ENCODE results near the gene SGPL1. TPM values are rescaled to one million over a fixed set of nuclear protein-coding genes. Genes with fewer than 3 reads are reported as not detected.

The SGPL1 gene
- total RNA-seq, 1 donor from 2014 or later = 98.9 TPM

DNA sequence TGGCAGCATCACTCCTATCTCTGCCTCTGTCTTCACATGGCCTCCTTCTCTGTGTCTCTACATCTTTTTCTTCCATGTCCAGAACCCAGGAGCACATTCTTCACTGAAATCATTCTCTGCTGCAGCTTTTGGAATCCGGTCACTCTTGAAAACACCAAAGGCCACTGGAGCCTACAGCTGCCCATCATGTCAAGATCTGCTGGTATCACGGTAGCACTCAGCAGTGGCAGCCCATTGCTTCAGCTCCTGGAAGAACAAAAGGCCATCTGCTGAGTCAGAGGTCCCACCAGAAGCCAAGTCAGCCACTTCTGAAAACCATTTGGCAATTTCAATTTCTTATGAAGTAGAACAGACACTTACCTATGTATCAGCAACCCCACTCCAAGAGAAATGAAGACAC lies 78.7 kb downstream of the SGPL1 start:
- no peak for DNase-seq
- no peaks in the 10 kb centered on the region for H3K9me3 Mint-ChIP-seq
- no peak overlapping the region for H3K27ac Mint-ChIP-seq
- peaks cover 2% of the 10 kb centered on the region for H3K27me3 Mint-ChIP-seq
- no peak overlapping the region for H3K4me3 Mint-ChIP-seq
- peaks cover 8% of the 10 kb centered on the region for H3K4me1 Mint-ChIP-seq
- no peaks in the 10 kb centered on the region for H3K36me3 Mint-ChIP-seq (ENCODE audit: low read depth)
- intact Hi-C loops (cut with micrococcal nuclease) = no loop called here

DNA sequence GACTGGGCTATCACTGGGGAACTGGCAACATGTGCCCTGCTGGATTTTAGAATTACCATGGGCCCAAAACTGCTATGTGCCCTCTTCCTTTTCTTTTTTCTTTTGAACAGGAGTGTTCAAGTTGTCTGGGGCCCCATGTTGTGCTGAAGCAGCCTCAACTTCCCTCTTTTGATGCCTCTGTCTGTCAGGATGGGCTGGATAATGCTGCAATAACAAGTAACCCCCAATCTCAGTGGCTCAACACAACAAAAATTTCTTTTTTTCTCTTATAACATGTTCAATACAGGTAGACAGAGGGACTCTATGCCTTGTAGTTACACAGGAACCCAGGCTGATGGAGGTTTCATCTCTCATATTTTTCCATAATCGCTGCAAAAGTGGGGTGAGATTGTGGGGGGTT lies 80.8 kb downstream of the SGPL1 start:
- Mint-ChIP-seq H3K9me3 (no peaks in the 10 kb centered on the region), H3K4me3 (no peak overlapping the region), H3K4me1 (peaks cover 4% of the 10 kb centered on the region), H3K36me3 (ENCODE audit: low read depth) (no peaks in the 10 kb centered on the region), H3K27ac (no peak overlapping the region), H3K27me3 (peaks cover 2% of the 10 kb centered on the region)
- DNase-seq = no peak
- intact Hi-C loops (cut with micrococcal nuclease) = no loop called here

DNA sequence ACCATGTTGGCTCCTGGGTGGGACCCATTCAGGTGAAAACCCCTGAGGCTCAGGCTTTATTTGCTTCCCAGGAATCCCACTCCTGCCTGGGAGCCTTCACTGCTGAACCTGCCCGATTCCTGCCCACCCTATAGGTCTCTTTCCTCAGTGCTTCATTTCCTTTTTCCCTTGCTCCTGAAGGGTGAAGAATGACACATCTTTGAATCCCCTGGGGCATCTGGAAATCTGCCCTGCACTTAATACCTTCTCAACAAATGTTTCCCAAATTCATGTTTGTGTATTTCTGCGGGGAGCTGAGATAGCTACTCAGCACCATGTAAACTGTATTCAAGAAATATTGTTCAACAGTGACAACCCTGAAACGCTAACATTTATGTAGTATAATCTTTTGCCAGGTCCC lies 82.9 kb downstream of the SGPL1 start:
- Mint-ChIP-seq H3K36me3 (ENCODE audit: low read depth) (no peaks in the 10 kb centered on the region), H3K27me3 (peaks cover 2% of the 10 kb centered on the region), H3K4me1 (no peaks in the 10 kb centered on the region), H3K4me3 (no peak overlapping the region), H3K9me3 (no peaks in the 10 kb centered on the region), H3K27ac (no peak overlapping the region)
- intact Hi-C loops (cut with micrococcal nuclease) = no loop called here
- no peak for DNase-seq

DNA sequence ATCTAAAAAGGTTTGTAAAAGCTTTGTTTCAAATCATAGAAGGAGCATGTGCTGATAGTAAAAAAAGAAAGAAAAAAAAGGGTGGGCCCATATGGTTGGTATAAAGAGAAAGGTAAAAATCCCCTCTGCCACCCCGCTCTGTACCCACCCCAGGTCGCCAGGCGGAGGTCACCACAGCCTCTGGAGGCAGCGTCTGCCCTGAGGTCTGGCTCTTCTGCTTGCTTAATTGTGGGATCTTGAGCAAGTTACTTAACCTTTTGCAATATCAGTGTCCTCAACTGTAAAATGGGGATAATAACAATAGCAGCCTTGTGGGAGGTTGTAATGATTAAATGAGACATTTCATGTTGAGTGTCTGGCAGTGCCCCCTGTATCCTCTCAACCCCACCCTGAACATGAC lies 83.3 kb downstream of the SGPL1 start:
- H3K36me3 Mint-ChIP-seq (ENCODE audit: low read depth) = no peaks in the 10 kb centered on the region
- intact Hi-C loops (cut with micrococcal nuclease) = no loop called here
- H3K9me3 Mint-ChIP-seq = no peaks in the 10 kb centered on the region
- H3K27me3 Mint-ChIP-seq = peaks cover 2% of the 10 kb centered on the region
- no peak overlapping the region for H3K27ac Mint-ChIP-seq
- no peaks in the 10 kb centered on the region for H3K4me1 Mint-ChIP-seq
- DNase-seq = no peak
- no peak overlapping the region for H3K4me3 Mint-ChIP-seq

DNA sequence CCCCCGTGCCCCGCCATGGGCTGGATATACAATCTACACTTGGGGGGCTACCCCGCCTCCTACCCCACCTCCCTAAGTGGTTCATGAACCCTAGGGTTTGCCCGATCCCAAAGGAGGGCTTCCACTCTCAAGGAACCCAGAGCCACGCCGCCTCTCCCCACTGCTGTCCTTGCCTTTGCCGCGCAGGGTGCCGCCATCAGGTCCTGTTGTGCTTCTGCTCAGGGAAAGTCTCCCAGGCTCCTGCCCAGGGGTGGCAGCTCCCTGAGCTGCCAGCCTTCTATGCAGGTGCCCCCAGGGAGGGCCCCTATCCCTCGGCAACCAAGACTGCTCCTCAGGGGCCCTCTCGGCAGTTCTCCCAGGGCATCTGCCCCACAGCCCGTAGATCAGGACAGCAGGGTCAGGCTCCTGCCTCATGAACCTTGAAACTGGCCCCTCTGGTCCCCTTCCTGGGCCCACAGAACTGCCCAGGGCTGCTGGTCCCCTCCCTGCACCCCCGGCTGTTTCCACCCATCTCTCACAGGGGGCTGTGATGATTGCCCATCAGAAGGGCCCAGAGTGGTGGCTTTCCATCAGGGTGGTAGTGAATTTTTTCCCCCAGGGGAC lies 85.6 kb downstream of the SGPL1 start:
- H3K36me3 Mint-ChIP-seq (ENCODE audit: low read depth) = no peaks in the 10 kb centered on the region

DNA sequence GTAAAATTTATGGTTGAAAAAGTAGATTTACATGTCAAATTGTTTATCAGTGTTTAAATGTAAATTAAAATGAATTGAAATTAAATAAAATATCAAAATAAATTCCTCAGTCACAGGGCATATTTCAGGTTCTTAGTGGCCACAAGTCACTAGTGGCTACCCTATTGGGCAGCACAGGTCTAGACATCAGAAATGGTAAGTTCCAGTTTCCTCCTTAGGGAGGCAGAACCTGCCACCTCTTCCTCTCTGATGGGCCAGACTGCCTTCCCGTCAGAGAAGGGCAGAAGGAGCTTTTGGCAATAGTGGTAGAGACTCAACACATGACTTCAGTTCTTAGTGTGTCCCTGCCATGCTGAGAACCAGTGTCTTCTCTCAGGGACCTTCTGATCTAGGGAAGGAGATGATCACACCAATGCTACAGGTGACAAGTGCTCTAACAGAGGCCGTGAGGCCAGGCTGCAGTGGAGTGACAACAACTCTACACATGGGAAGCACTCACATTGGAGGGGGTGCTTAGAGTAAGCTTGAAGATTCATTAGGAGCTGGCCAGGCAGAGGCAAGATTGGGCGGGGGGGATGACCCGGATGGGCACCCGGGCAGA lies 87.0 kb downstream of the SGPL1 start:
- no peak overlapping the region for H3K4me3 Mint-ChIP-seq
- H3K9me3 Mint-ChIP-seq = no peaks in the 10 kb centered on the region
- no peaks in the 10 kb centered on the region for H3K4me1 Mint-ChIP-seq
- no peaks in the 10 kb centered on the region for H3K36me3 Mint-ChIP-seq (ENCODE audit: low read depth)
- intact Hi-C loops (cut with micrococcal nuclease) = no loop called here
- no peak overlapping the region for H3K27ac Mint-ChIP-seq
- no peak for DNase-seq
- no peaks in the 10 kb centered on the region for H3K27me3 Mint-ChIP-seq

More for the DNA sequence above, 85.6 kb downstream of the SGPL1 start:
- Mint-ChIP-seq H3K27me3 (no peaks in the 10 kb centered on the region), H3K27ac (no peak overlapping the region), H3K4me1 (no peaks in the 10 kb centered on the region), H3K4me3 (no peak overlapping the region), H3K9me3 (no peaks in the 10 kb centered on the region)
- no peak for DNase-seq
- intact Hi-C loops (cut with micrococcal nuclease) = no loop called here

DNA sequence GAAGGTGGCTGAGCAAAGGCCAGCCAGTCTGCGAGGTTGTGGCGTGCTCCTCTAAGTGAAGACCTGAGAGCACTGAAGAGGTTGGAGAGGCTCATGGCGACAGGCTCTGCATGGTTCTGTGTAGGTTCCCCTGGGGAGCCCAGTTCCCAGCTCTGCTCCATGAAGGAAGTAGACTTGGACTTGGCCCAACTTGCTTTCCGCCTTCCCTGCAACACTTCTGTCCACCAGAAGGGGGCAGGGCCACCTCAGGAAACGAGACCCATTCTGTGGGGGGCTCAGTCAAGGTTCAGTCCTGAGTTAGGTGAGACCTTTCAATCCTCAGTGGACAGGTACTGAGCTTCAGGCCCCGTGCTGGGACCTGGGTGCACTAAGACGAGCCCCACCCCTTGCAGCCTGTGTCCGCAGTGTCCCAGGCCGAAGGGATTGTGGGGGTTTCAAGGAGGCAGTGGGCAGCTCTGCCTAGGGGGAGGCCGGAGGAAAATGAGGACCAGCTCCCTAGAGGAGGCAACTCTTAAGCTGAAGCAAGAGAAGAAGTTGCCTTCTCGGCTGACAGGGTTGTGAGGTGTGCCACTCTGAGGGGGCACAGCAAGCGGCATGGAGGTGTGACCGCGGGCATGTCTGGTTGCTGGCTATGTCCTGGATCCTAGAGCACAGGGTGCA lies 87.6 kb downstream of the SGPL1 start:
- Mint-ChIP-seq H3K4me3 (no peak overlapping the region), H3K9me3 (no peaks in the 10 kb centered on the region), H3K27me3 (no peaks in the 10 kb centered on the region), H3K36me3 (ENCODE audit: low read depth) (no peaks in the 10 kb centered on the region), H3K27ac (no peak overlapping the region), H3K4me1 (no peaks in the 10 kb centered on the region)
- intact Hi-C loops (cut with micrococcal nuclease) = no loop called here
- DNase-seq = peak; percentile 76

DNA sequence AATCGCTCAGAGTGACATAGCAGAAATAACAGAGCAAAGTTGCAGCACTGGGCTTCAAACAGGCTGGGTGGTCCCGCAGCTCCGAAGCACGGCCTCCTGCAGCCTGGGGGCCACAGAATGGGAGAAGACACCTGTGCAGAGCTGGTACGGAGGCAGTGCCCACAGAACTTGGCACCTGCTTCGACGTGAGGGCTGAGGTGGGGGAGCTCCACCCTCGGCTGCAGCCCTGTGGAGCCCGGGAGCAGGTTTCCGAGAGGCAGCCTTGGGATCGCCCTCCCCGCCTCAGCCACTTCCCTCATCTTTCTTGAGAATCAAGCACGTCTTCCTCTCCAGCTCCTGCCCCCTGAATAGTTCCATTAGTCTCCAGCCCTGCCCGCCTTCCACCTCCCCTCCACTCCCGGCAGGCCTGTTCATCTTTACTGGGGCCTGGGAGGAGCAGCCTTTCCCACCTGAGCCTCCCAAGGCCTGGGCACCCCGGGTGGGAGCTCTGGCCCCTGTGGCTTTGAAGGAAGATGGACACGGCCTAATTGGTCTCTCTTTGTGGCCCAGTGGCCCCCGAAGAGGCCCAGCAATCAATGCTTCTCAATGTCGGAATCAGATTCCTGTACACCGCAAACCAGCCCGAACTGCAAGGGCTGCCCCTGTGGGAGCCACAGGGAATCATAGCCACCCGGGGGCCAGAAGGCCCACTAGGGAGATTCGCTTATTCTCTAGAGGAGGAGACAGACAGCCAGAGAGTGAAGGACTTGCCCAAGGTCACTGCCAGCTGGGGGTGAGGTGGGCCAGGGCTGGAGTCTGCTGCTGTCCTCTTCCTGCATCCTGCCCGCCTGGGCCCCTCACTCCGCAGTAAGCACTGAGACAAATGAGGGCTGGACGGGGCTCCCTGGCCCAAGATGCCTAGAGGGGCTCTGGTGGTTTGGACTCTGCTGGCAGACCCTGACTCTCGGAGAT lies 89.6 kb downstream of the SGPL1 start:
- Mint-ChIP-seq H3K27me3 (no peaks in the 10 kb centered on the region), H3K9me3 (no peaks in the 10 kb centered on the region), H3K27ac (no peak overlapping the region), H3K36me3 (ENCODE audit: low read depth) (no peaks in the 10 kb centered on the region), H3K4me3 (no peak overlapping the region), H3K4me1 (no peaks in the 10 kb centered on the region)
- DNase-seq = no peak
- intact Hi-C loops (cut with micrococcal nuclease) = no loop called here

DNA sequence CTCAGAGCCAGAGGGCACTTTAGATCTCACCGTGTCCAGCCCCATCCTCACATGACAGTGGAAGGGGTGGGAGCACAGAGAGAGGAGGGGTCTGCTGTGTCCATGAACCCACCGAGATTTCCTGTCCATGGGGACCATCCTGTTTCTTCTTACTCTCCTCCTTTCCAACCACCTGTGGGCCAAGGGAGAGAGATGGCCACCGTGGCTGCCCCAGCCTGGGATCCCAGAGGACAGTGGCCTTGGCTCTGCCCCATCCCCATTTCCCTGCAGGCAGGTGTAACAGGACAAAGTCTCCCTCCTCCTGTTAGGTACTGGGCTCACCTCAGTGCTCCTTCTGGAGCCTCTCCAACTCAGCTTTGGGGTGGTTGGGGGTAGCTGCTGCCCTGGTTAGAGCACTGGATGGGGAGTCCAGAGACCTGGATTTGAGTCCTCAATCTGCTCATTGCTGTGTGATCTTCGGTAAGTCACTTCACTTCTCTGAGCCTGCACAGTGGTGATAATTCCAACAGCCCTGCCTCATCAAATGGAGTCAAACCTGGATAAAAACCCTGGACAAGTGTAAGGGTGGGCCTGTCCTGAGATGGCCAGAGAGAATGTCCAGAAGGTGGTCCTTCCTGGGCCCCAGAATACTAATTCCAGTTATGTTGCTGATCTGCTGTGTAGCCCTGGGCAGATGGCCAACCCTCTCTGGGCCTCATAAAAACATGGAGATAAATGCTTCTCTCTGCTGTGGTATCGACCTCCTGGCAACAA lies 90.5 kb downstream of the SGPL1 start:
- intact Hi-C loops (cut with micrococcal nuclease) = no loop called here

DNA sequence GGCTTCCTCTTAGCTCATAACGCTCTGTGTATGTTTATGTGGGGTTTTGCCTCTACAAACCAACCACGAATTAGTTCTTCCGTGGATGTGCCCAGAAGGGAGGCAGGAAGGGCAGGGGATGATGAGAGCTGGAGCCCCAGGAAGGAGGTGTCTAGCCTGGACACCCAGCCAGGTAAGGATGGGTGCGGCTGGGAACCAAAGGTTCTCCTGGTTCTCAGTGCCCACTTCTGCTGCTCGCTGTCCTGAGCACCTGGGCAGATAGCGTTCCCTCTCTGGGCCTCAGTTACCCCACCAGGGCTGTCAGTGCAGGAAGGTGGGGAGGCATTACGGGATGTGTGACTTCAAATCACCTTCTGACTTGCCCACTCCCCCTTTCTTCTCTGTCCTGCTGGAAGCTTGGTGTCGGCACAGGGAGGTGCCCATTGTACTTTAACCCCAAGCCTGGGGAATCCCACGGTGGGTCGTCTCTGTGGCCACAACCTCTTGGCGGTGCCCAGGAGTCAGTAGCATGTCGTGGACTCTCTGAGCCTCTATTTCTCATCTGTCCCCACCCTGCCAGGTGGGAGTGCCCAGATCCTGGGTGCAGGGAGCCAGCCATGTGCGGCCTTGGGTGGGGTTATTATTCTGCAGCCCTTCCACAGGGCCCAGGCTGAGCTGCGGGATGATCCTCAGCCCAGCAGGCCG lies 91.3 kb downstream of the SGPL1 start:
- no peak for DNase-seq

More for the DNA sequence above, 90.5 kb downstream of the SGPL1 start:
- Mint-ChIP-seq H3K4me3 (no peak overlapping the region), H3K36me3 (ENCODE audit: low read depth) (no peaks in the 10 kb centered on the region), H3K4me1 (no peaks in the 10 kb centered on the region), H3K27me3 (no peaks in the 10 kb centered on the region), H3K27ac (no peak overlapping the region), H3K9me3 (no peaks in the 10 kb centered on the region)
- DNase-seq = no peak

DNA sequence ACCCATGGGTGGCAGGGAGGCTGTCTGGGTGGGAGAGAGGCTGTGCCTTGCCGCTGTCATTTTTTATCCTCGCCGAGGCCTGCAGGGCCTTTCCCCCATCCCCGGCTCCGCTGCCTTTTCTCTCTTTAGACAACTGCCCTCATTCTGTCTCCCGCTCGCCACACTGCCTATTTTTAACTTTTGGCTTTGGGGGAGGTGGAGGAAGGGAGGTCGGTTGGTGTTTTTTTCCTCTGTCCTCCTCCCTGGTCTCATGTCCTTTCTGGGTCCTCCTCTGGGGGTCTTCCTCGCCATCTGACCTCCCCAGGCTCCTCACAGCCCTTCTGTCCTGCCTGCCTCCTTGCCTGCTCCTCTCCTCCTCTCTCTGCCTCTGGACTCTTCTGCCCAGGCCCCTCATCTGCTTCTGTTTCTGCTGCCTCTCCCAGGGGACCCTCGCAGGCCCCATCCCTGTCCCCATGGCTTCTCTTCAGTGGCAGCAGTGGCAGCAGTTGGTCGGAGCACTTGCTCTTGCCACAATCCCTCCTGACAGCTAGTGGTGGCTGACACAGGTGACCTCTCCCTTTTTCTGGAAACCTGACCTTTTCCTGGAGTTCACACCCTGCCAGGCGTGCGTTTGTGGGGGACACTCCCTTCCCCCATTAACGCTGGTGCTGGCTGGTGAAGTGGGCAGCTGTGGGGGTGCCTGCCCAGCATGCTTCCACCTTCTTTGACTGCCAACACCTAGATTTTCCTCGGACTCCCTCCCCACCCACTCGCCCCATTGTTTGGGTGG lies 92.1 kb downstream of the SGPL1 start:
- Mint-ChIP-seq H3K27ac (no peak overlapping the region), H3K36me3 (ENCODE audit: low read depth) (no peaks in the 10 kb centered on the region), H3K4me3 (no peak overlapping the region), H3K9me3 (no peaks in the 10 kb centered on the region), H3K27me3 (no peaks in the 10 kb centered on the region), H3K4me1 (no peaks in the 10 kb centered on the region)
- intact Hi-C loops (cut with micrococcal nuclease) = no loop called here
- DNase-seq = no peak

More for the DNA sequence above, 91.3 kb downstream of the SGPL1 start:
- H3K36me3 Mint-ChIP-seq (ENCODE audit: low read depth) = no peaks in the 10 kb centered on the region
- no peak overlapping the region for H3K4me3 Mint-ChIP-seq
- intact Hi-C loops (cut with micrococcal nuclease) = no loop called here
- no peak overlapping the region for H3K27ac Mint-ChIP-seq
- H3K4me1 Mint-ChIP-seq = no peaks in the 10 kb centered on the region
- H3K9me3 Mint-ChIP-seq = no peaks in the 10 kb centered on the region
- no peaks in the 10 kb centered on the region for H3K27me3 Mint-ChIP-seq

DNA sequence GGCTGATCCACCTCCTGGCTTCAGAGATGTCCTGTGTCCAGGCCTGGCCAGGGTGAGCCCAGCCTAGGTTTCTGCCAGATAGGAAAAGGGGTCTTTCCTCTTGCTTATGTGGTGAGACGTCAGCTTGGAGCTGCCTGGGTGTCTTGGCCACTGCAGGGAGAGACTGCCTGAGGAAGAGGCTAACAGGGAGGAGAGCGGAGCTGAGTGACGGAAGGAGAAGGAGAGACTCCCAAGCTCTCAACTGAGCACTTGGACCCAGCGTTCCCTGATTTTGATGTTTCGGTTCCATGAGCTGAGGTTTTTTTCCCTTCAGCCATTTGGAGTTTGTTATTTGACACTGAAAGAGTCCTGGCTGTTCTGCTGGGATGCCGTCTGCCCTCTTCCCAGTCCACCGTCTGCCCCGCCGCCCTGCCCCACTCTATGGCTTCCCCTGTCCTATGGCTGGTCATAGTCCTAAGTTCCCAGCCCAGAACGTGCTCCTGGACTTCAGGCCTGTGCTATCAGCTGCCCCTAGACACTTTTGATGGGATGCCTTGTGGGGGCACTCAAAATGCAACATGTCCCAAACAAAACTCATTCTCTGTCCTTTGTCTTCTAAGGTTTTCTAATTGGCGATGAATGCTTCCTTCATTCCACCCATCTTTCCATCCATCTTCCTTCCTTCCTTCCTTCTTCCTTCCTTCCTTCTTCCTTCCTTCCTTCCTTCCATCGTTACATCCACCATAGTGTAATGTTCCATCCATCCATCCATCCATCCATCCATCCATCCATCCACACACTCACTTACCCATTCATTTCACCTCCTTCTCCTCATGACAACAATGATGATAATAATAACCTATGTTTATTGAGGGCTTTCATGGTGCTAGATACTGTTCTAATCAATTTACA lies 92.9 kb downstream of the SGPL1 start:
- intact Hi-C loops (cut with micrococcal nuclease) = no loop called here
- no peak for DNase-seq
- H3K27ac Mint-ChIP-seq = no peak overlapping the region
- no peaks in the 10 kb centered on the region for H3K4me1 Mint-ChIP-seq
- no peak overlapping the region for H3K4me3 Mint-ChIP-seq
- H3K9me3 Mint-ChIP-seq = no peaks in the 10 kb centered on the region
- H3K36me3 Mint-ChIP-seq (ENCODE audit: low read depth) = no peaks in the 10 kb centered on the region
- no peaks in the 10 kb centered on the region for H3K27me3 Mint-ChIP-seq
